GM21526 (cell line): ENCODE measurements around the gene CNTN4.

Source experiments
- ATAC-seq: cut with Tn5 transposase; IDR thresholded peaks from one replicate; pipeline ENCODE4 v1.9.1; 2021; ENCODE audit warnings: moderate library complexity; ENCODE audit not compliant: unreplicated experiment, low FRiP score

The CNTN4 gene

GRCh38 chr3:2250783-2251182 lies 152.1 kb downstream of the CNTN4 start:
- no peak for ATAC-seq

DNA sequence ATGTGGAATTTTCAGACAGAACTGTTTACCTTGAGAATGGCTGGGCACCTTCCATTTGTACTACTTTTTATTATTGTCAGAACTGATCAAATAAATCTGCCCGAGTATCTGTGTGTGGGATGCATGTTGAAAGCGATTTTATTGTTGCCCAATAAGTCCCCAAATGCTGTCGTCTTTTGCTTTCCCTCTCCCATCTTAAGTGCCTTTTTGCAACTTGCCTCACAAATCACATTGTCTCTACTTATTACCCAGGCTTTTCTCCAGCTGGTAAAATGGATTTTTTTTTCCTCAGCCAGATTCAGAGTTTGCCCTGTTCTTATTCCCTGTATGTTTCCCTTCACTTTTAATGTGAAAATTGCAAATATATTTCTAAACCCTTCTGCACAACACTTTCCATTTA lies 163.1 kb downstream of the CNTN4 start:
- no peak for ATAC-seq

DNA sequence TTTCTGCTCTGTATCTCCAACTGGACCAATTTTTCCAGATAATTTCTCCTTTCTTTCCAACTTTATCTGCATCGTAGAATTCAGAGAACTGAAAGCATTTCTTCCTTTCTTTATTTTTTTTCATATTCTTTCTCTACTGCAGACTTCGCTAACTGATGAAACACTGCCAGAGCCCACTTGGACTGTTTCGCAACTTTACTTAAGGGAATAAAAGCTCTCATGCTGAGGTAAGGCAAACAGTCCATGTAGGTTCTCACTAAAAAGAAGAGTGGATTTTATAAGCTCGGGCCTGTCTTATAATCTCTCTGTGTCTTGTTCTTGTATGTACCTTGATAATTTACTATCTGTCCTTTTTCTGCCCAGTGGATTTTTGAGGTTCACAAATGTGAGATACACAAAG lies 163.5 kb downstream of the CNTN4 start:
- ATAC-seq, result no peak

DNA sequence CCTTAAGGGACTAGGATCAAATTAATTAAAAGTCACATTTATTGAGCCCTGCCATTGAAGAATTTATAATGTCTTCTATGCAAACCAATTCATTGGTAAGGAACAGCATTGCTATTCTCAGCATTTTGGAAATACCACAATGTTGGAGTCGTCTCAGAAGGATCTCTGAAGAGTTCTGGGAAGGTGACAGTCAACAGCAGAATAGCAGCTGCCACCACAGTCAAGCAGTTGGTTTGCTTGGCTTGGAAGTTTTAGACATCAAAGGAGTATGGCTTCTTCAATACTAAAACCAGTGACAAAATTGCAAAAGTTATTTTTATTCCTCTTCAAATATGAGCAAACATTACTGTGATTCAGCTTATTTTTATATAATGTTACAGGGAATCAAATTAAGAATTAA lies 167.9 kb downstream of the CNTN4 start:
- ATAC-seq, result no peak

DNA sequence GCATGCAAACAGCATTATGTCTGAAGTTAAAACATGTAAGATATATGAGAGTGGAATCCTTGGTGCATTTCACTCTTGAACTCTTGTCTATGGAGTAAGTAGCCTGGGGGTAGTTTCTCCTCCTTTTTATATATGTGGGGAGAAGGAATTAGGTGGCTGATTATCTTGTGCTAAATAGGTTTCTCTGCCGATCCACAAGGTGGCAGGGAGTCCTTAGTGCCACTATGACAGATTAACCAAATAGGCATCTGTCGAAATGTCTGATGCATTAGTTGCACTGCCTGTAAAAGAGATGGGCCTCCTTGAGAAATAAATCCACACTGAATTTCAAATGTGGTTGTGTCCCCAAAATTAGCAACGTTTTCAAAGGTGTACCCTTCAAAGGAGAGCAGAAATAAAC lies 170.1 kb downstream of the CNTN4 start:
- no peak for ATAC-seq

DNA sequence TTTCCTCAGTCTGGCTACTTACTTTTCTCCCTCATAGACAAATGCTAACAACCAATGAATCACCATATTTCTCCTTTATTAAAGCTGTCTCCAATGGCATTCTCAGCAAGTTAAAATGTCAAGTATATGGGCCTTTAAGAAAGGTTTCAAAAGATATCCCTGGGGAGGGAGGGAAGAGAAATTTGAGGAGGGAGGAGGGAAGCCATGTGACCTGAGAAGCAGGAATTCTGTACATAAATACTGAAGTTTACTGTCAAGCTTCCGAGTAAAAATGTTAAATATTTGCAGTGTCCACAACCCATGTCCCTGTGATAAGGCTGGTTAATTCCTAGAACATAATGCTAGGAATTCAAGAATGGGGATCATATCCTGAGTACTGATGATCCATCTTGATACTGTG lies 175.9 kb downstream of the CNTN4 start:
- no peak for ATAC-seq

DNA sequence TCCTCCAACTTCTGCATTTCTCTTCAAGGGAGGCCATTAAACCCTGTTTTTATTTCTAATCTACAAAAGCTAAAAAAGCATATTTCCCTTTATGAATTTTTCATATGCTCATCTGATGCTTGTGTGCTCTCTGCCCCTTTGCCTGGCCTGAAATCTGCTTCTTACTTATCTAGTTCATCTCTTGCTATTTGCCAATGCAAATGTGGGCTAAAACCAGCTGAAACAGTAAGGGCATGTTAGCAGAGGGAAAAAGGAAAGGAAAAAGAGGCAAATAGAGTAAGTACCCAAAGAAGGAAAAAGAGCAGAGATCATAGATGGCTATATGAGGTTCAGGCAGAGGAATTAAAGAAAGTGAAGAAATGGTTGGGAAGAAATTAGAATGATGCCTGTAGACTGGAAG lies 185.2 kb downstream of the CNTN4 start:
- no peak for ATAC-seq

DNA sequence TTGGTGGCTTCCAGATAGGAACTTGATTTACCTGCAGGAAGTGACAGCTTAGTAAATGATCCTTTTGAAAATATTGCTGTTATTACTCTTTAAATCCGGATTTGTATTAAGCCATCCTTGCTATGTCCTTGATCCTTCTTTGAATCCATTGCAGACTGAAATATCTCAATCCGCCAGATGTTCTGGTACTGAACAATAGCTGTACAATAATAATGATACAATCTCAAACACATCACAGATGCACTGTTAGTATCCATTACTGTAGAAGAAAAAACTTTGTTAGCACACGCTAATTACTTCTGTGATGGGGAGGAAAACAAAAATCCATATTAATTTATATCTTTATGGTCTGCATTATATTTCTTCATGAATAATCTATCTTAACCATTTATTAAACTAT lies 202.3 kb downstream of the CNTN4 start:
- ATAC-seq, result no peak

GRCh38 chr3:2301361-2301760 lies 202.7 kb downstream of the CNTN4 start:
- ATAC-seq, result no peak

- ATAC-seq, result no peak
Observed at GRCh38 chr3:2303566-2303965, 204.9 kb downstream of the CNTN4 start.

DNA sequence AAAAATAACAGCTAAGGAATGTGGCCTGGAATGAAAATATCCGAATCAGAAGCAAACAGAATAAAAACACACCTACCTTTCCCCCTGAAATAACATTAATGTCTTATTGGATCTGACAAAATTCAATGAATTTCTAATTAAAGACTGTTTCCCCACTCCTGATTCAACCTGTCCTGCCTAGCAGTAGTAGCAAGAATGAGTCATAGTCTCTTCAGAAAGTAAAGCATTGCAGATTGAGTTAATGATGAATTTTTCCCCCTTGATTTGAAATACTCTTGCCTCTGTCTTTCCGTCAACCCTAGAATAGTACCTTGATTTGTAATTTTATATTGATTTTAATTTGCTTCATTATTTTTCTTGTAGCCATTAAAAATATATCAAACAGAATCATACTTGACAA lies 212.4 kb downstream of the CNTN4 start:
- no peak for ATAC-seq

DNA sequence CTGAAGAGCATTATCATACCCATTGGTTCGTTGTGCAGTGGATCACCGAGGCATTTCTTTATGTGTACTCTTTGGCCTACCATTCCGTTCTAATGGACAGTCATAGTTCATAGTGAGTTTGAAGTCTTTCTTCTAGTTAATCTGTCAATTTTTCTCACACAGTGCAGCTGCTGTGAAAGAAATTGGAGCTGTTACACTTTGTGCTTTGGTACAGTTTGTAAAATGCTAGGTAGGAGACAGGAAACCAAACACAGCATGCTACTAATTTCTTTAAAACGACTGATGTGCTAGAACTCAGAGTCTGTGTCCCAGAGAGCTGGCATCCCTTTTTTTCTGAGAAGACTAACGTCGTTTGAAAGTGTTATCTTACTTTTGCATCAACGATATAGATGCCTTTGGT lies 218.9 kb downstream of the CNTN4 start:
- ATAC-seq, result no peak

GRCh38 chr3:2334921-2335320 lies 236.3 kb downstream of the CNTN4 start:
- no peak for ATAC-seq

DNA sequence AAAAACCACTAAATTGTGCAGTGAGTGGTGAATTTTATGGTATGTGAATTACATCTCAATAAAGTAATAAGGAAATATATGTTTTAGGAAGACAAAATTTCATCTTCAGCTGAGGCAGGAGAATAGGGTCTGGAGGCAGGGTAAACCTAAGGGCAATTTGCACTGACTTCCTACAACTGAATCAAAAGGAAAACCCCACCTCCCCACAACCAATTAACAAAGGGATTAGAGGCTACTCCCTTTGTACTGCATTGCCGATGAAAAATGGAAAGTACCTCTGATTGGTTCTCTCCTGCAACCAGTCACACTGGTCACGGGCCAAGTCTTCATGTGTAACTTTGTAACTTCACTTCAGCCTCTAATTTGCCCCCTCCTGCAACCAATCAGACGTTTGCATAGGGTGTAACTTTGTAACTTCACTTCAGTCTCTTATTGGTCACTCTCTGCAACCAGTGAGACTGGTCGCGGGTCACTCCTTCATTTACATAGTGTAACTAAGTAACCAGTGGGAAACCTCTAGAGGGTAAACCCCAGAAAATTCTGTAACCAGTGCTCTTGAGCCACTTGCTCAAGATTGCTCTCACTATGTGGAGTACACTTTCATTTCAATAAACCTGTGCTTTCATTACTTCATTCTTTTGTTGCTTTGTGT lies 244.5 kb downstream of the CNTN4 start:
- no peak for ATAC-seq

DNA sequence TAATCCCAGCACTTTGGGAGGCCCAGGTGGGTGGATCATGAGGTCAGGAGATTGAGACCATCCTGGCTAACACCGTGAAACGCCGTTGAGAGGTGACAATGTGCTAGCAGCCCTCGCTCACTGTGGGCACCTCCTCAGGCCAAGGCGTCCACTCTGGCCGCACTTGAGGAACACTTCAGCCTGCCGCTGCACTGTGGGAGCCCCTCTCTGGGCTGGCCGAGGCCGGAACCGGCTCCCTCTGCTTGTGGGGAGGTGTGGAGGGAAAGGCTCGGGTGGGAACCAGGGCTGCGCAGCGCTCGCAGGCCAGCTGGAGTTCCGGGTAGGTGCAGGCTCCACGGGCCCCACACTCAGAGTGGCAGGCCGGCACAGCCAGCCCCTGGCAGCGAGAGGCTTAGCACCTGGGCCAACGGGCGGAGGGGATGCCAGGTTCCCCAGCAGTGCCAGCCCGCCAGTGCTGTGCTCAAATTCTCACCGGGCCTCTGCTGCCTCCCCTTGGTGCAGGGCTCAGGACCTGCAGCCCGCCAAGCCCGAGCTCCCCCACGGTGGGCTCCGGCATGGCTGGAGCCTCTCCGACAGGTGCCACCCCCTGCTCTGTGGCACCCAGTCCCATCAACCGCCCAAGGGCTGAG lies 253.6 kb downstream of the CNTN4 start:
- no peak for ATAC-seq

DNA sequence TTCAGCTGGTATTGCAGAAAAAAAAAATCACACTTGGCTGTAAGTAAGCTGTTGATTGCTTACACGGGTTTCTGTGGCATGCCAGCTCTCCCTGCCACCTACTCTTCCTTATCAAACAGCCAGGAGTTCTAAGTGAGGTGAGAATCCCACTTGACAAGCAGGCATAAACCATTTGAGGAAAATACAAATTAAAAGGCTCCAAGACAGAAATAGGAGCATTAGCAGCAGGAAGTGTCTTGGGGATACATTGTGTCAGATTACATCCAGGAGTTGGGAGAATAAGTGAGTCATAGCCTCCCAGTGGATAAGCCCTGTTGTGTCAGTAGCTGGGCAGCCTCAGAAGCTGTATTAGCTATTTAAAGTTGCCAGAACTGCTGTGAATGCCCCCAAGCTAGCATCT lies 256.0 kb downstream of the CNTN4 start:
- ATAC-seq, result no peak

DNA sequence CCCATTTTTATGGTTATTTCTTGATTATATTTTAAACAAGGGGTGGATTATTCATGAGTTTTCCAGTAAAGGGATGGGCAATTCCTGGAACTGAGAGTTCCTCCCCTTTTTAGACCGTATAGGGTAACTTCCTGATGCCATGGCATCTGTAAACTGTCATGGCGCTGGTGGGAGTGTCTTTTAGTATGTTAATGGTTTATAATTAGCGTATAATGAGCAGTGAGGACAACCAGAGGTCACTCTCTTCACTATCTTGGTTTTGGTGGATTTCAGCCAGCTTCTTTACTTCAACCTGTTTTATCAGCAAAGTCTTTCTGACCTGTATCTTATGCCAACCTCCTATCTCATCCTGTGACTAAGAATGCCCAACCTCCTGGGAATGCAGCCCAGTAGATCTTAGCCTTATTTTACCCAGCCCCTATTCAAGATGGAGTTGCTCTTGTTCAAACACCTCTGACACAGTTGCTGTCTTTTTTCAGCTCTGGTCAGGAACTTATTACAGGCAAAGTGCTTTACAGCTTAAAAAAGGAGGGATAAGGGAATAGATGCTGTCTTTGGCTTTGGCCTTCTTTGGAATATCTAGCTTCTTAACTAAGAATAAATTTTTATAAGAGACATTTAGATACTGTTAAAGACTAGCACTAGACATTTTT lies 257.8 kb downstream of the CNTN4 start:
- ATAC-seq, result no peak

- ATAC-seq, result no peak
Observed at GRCh38 chr3:2360815-2361214, 262.1 kb downstream of the CNTN4 start.

DNA sequence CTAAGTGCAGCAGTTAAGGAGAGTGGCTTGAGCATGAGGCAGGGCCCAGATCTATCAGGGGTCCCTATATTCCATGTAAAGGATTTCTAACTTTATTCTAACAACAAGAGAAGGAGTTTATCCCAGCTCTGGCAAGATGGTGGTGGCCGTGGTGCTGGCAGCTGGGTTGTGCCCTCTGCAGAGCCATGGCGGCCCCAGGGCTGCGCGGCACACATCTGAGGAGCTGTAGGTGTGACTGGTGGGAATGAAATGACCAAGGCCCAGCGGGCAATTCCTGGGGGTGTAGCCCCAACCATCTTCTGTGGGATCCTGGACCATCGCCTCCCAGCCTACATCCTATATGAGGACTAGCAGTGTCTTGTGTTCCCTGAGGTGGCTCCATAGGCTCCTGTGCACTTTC lies 263.5 kb downstream of the CNTN4 start:
- no peak for ATAC-seq

- ATAC-seq, result no peak
Observed at GRCh38 chr3:2363854-2364253, 265.2 kb downstream of the CNTN4 start.

GRCh38 chr3:2370317-2370716 lies 271.7 kb downstream of the CNTN4 start:
- no peak for ATAC-seq

DNA sequence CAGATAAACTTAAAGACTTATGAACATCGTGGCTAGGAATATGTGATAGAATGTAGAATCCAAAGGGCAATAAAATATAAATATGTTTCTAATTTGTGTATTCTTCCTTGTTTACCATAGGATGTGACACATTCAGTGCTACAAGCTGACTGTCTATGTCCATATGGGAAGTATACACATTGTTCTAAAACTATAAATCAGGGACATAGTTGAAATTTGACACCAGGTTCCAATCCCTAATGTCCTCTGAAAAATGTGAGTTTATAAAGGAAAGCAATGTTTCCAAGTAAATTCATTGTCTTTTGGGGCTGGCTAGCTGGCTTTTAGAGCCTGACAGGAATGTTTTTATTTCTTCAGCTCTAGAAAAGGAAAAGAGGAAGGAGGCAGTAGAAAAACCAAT lies 273.6 kb downstream of the CNTN4 start:
- ATAC-seq, result no peak
